GM23338 (cell line): ENCODE data around the gene SLC5A4. TPM values are rescaled to one million over a fixed set of nuclear protein-coding genes. Genes with fewer than 3 reads are reported as not detected.
"Not testable (repeated sequence)": the region's sequence is repeated elsewhere in the genome, so short reads cannot be mapped to it uniquely, and the experiment has no call there.

ENCODE experiments used
- ATAC-seq: fragments of 200-7000 bp; cut with Tn5 transposase; 3 replicates; pipeline ENCODE4 v1.9.1; 2020
- DNase-seq: peaks from one replicate; pipeline ENCODE4 v3.0.0-alpha.2; 2015; ENCODE audit warnings: low spot score
- H2AFZ ChIP-seq: fragments of 200-600 bp; sonication (generic); 2 replicates; pipeline ENCODE4 v1.8.0; 2016; ENCODE audit warnings: antibody characterized with exemption, mild to moderate bottlenecking, moderate library complexity
- H3F3A ChIP-seq: fragments of 200-600 bp; sonication (generic); replicated peaks from 2 replicates; pipeline ENCODE4 v1.8.0; 2017; ENCODE audit warnings: antibody characterized with exemption, mixed run types, low read depth
- H3K27ac ChIP-seq: fragments of 200-600 bp; sonication (generic); 2 replicates; pipeline ENCODE4 v1.6.1; 2016; ENCODE audit warnings: low read depth
- H3K27me3 ChIP-seq: fragments of 200-600 bp; sonication (generic); 2 replicates; pipeline ENCODE4 v1.8.0; 2016; ENCODE audit warnings: mild to moderate bottlenecking, mixed run types, moderate library complexity; ENCODE audit not compliant: insufficient read depth
- H3K36me3 ChIP-seq: fragments of 200-600 bp; sonication (generic); 2 replicates; pipeline ENCODE4 v1.8.0; 2016; ENCODE audit warnings: mild to moderate bottlenecking; ENCODE audit not compliant: insufficient read depth
- H3K4me1 ChIP-seq: fragments of 200-600 bp; sonication (generic); 2 replicates; pipeline ENCODE4 v1.8.0; 2016; ENCODE audit warnings: mild to moderate bottlenecking, moderate library complexity; ENCODE audit not compliant: insufficient read depth
- H3K4me2 ChIP-seq: fragments of 200-600 bp; sonication (generic); 2 replicates; pipeline ENCODE4 v1.7.1; 2017; ENCODE audit warnings: mixed run types
- H3K4me3 ChIP-seq: fragments of 200-600 bp; sonication (generic); 2 replicates; pipeline ENCODE4 v1.6.1; 2016; ENCODE audit warnings: mixed run types
- H3K79me2 ChIP-seq: fragments of 200-600 bp; sonication (generic); replicated peaks from 2 replicates; pipeline ENCODE4 v1.8.0; 2017; ENCODE audit warnings: mild to moderate bottlenecking; ENCODE audit not compliant: insufficient read depth
- H3K9me2 ChIP-seq: fragments of 200-600 bp; sonication (generic); 2 replicates; pipeline ENCODE4 v1.8.0; 2017; ENCODE audit not compliant: insufficient read depth
- H4K20me1 ChIP-seq: fragments of 200-600 bp; sonication (generic); replicated peaks from 2 replicates; pipeline ENCODE4 v1.8.0; 2017; ENCODE audit warnings: mild to moderate bottlenecking; ENCODE audit not compliant: insufficient read depth
- H3K27ac Mint-ChIP-seq: 2 replicates; pipeline ENCODE4 v1.8.0; 2020; ENCODE audit warnings: inconsistent platforms, mild to moderate bottlenecking, moderate library complexity, mixed read lengths
- H3K27me3 Mint-ChIP-seq: 3 replicates; pipeline ENCODE4 v1.8.0; 2022; ENCODE audit warnings: low read depth, mild to moderate bottlenecking, moderate library complexity, mixed read lengths, inconsistent platforms; ENCODE audit not compliant: insufficient read depth, poor library complexity
- H3K36me3 Mint-ChIP-seq: 3 replicates; pipeline ENCODE4 v1.8.0; 2021; ENCODE audit warnings: low read depth, mild to moderate bottlenecking, inconsistent platforms, moderate library complexity, mixed read lengths
- H3K4me1 Mint-ChIP-seq: 3 replicates; pipeline ENCODE4 v1.8.0; 2020; ENCODE audit warnings: mild to moderate bottlenecking, inconsistent platforms, mixed read lengths
- H3K4me3 Mint-ChIP-seq: 3 replicates; pipeline ENCODE4 v1.8.0; 2021; ENCODE audit warnings: moderate library complexity, mild to moderate bottlenecking, inconsistent platforms, mixed read lengths
- H3K9me3 Mint-ChIP-seq: 3 replicates; pipeline ENCODE4 v1.8.0; 2020; ENCODE audit warnings: moderate library complexity, mild to moderate bottlenecking, inconsistent platforms, mixed read lengths
- CTCF ChIP-seq, 2 experiments: fragments of 200-600 bp in 1 of 2; sonication (generic) in 1 of 2; conservative IDR thresholded peaks; 2 replicates each; pipeline versions ENCODE4 v1.5.1 to v1.6.1; 2016 to 2017; ENCODE audit warnings: antibody characterized with exemption in 2 of 2, low read depth in 2 of 2, mild to moderate bottlenecking in 2 of 2, moderate library complexity in 1 of 2
- EZH2phosphoT487 ChIP-seq: fragments of 200-600 bp; sonication (generic); IDR thresholded peaks from one replicate; pipeline ENCODE4 v1.8.1; 2018; ENCODE audit warnings: antibody characterized with exemption; ENCODE audit not compliant: unreplicated experiment
- NANOG ChIP-seq: IDR thresholded peaks from 2 replicates; pipeline ENCODE4 v1.6.1; 2016; ENCODE audit warnings: antibody characterized with exemption, borderline replicate concordance
- STAT1 ChIP-seq: IDR thresholded peaks from one replicate; pipeline ENCODE4 v1.6.1; 2016; ENCODE audit warnings: antibody characterized with exemption; ENCODE audit not compliant: unreplicated experiment
- ZNF114 ChIP-seq: fragments of 250-450 bp; sonication (Bioruptor Pico); IDR thresholded peaks from 2 replicates; pipeline ENCODE4 v1.5.0; 2020; ENCODE audit warnings: mild to moderate bottlenecking, moderate library complexity
- ZNF331 ChIP-seq: fragments of 250-450 bp; sonication (Bioruptor Pico); IDR thresholded peaks from 2 replicates; pipeline ENCODE4 v1.5.0; 2020; ENCODE audit warnings: low read depth, mild to moderate bottlenecking, moderate library complexity
- ZNF462 ChIP-seq: fragments of 250-450 bp; sonication (Bioruptor Pico); IDR thresholded peaks from 2 replicates; pipeline ENCODE4 v1.5.0; 2020; ENCODE audit warnings: mild to moderate bottlenecking, moderate library complexity
- polyA plus RNA-seq: library from polyadenylated mRNA; unstranded; fragments of >200 nt; fragmentation: Nextera tagmentation; extraction: Ambion mirVana; gene quantifications from 2 replicates; pipeline ENCODE4 v1.2.1, GENCODE V29; 2016
- total RNA-seq: library from RNA; depleted of rRNA; stranded (reverse); fragments of >200 nt; shearing (Covaris generic); gene quantifications from 2 replicates; pipeline ENCODE4 v1.2.3, GENCODE V29; 2014

Gene SLC5A4
- total and polyA plus RNA-seq, 2 experiments from 2014 or later: 0.16 TPM; not detected in 1

- H3K9me3 Mint-ChIP-seq: no peaks in the 10 kb centered on the region
- H3K27ac ChIP-seq: no peak overlapping the region
- peaks cover 4% of the 10 kb centered on the region; the same call in 1 of the 3 replicates for H3K4me1 Mint-ChIP-seq
- no peak overlapping the region for H3K4me3 Mint-ChIP-seq
- no peaks in the 10 kb centered on the region for H3K4me1 ChIP-seq
- H3K9me2 ChIP-seq: no peaks in the 10 kb centered on the region
- H3K36me3 Mint-ChIP-seq: peaks cover 4% of the 10 kb centered on the region; the same call in 1 of the 3 replicates
- DNase-seq (peak; percentile 89), ATAC-seq (peak; percentile 91)
- no peaks in the 10 kb centered on the region for H3K36me3 ChIP-seq
- no peak overlapping the region for H3K4me3 ChIP-seq
- no peaks in the 10 kb centered on the region for H3K27me3 ChIP-seq
- no peaks in the 10 kb centered on the region for H3K79me2 ChIP-seq
- H4K20me1 ChIP-seq: no peaks in the 10 kb centered on the region
- TF ChIP-seq CTCF (conservative IDR thresholded peaks at IDR 0.05; ENCODE audit: low read depth in 2 of 2) (peak; percentile 80 to 90), EZH2phosphoT487 (no peak), ZNF114 (CRISPR knock-in tag) (no peak), NANOG (no peak)
- no peaks in the 10 kb centered on the region for H3F3A ChIP-seq
- peaks cover 9% of the 10 kb centered on the region for H3K27me3 Mint-ChIP-seq
- H3K27ac Mint-ChIP-seq: 0 out of 2 replicates have a peak overlapping the region, but pooled peaks have one; percentile 12
- no peak overlapping the region for H3K4me2 ChIP-seq
- H2AFZ ChIP-seq: peak overlapping the region; percentile 63
These were observed 11.0 kb upstream of the SLC5A4 start for GRCh38 chr22:32265882-32266767.

- not testable (repeated sequence) for H2AFZ ChIP-seq, H3K27me3 ChIP-seq, H4K20me1 ChIP-seq, H3F3A ChIP-seq, H3K4me3 ChIP-seq, H3K9me2 ChIP-seq, H3K36me3 Mint-ChIP-seq, H3K27ac ChIP-seq, H3K4me3 Mint-ChIP-seq, H3K9me3 Mint-ChIP-seq, ATAC-seq, H3K36me3 ChIP-seq, H3K27me3 Mint-ChIP-seq, H3K4me1 Mint-ChIP-seq, DNase-seq, H3K4me2 ChIP-seq, H3K4me1 ChIP-seq, H3K27ac Mint-ChIP-seq, H3K79me2 ChIP-seq
These were observed 8.5 kb upstream of the SLC5A4 start for GRCh38 chr22:32263678-32264077.

GRCh38 chr22:32261306-32261705 is 6.2 kb upstream of the SLC5A4 start:
- no peak for DNase-seq
- Mint-ChIP-seq H3K4me3 (no peak overlapping the region), H3K4me1 (peaks cover 7% of the 10 kb centered on the region), H3K27ac (no peak overlapping the region), H3K27me3 (peaks cover 5% of the 10 kb centered on the region), H3K36me3 (no peaks in the 10 kb centered on the region), H3K9me3 (no peaks in the 10 kb centered on the region)
- Histone ChIP-seq H3K79me2 (no peaks in the 10 kb centered on the region), H3K4me1 (no peaks in the 10 kb centered on the region), H3K4me3 (no peak overlapping the region), H3K36me3 (no peaks in the 10 kb centered on the region), H3K27ac (no peak overlapping the region), H3K27me3 (no peaks in the 10 kb centered on the region), H3F3A (no peaks in the 10 kb centered on the region), H4K20me1 (no peaks in the 10 kb centered on the region), H3K9me2 (no peaks in the 10 kb centered on the region), H2AFZ (no peak overlapping the region), H3K4me2 (no peak overlapping the region)
- no peak for ATAC-seq
- no peak for TF ChIP-seq ZNF114 (CRISPR knock-in tag)
- no peak for TF ChIP-seq ZNF331 (CRISPR knock-in tag)
- no peak for TF ChIP-seq STAT1
- no peak for TF ChIP-seq ZNF462 (CRISPR knock-in tag)
